ENCODE data around the gene ROMO1.

ROMO1 gene

GRCh38 chr20:35657271-35657670 is 41.9 kb upstream of the ROMO1 start:
- TF ChIP-seq CTCF (IDR thresholded peaks at IDR 0.05): no peak

- no peak for TF ChIP-seq CTCF (IDR thresholded peaks at IDR 0.05)
Observed at GRCh38 chr20:35660122-35660937, 38.9 kb upstream of the ROMO1 start.

- no peak for TF ChIP-seq CTCF (IDR thresholded peaks at IDR 0.05)
Observed at GRCh38 chr20:35661053-35661452, 38.2 kb upstream of the ROMO1 start.

- no peak for TF ChIP-seq CTCF (IDR thresholded peaks at IDR 0.05)
Observed at GRCh38 chr20:35661908-35662307, 37.3 kb upstream of the ROMO1 start.

- TF ChIP-seq CTCF (IDR thresholded peaks at IDR 0.05): no peak
Observed at GRCh38 chr20:35662551-35662950, 36.7 kb upstream of the ROMO1 start.

- no peak for TF ChIP-seq CTCF (IDR thresholded peaks at IDR 0.05)
Observed at GRCh38 chr20:35663516-35664465, 35.4 kb upstream of the ROMO1 start.

- TF ChIP-seq CTCF (IDR thresholded peaks at IDR 0.05): no peak
Observed at GRCh38 chr20:35664466-35665206, 34.6 kb upstream of the ROMO1 start, which contains the start of the genes CPNE1 and RBM12. Gene CPNE1 (minus strand): TSS chr20:35664900. CDS start chr20:35632923, 31,977 bp downstream. Gene RBM12 (minus strand): TSS chr20:35664900. CDS start chr20:35655322, 9,578 bp downstream.
